Endometrium (tissue), 2 donors: ENCODE data around the gene CHP1.
"Not testable (repeated sequence)": the region's sequence is repeated elsewhere in the genome, so short reads cannot be mapped to it uniquely, and the experiment has no call there.

Source experiments
- FAIRE-seq: peaks from 2 replicates; lab custom pipeline; 2012; peaks lifted over from hg19 to GRCh38; lab: Jason Lieb, UNC
- donor health status: control.
- donor health status: control.

Gene CHP1

DNA sequence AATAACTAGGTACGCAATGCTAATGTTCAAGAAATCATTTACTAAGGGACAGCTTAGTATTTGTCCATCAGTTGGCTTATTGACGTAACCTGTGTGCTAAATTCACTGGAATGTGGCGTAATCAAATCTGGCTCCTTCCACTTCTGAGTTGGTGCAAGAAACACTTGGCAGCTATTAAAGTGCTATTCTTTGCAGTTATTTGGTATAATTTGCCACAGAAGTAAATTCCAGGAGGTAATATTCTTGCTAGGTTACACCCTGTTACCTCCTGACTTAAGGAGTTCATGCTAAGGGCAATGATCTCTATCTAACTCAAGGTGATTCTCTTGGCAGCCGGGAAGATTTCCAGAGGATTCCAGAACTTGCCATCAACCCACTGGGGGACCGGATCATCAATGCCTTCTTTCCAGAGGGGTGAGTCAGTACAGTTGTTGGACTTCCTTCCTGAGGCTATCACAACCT is 25.5 kb downstream of the CHP1 start:
- FAIRE-seq = no peak

DNA sequence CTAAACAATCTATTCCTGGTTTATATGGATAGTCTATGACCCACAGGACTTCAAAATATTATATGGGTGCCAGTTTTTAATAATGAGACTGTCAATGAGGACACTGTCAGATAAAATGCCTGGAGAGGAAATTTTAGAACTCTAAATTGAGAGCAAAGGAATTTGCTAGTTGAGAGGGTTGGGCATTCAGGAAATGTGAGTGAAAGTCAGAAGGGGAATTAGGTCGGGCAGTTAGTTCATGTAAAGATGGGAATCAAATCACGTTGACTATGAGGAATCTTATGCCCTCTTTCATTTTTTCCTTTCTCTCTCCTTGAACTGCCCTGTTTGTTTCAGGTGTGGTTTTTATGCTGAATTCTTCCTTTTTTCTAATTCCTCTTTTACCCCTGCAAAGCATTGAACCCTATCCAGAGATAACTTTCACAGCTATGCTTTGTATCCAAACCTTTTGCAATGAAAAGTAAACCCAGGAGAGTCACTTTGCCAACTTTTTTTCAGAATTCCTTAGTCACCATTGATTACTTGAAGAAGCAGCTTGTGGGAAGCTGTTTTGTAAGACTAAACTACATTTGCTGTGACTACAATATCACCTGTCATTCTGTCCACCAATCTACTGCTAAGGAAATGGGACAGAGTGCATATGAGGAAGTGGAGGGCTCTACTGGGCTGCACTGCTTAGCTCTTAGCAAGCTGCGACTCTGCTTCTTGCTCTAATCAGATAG is 27.8 kb downstream of the CHP1 start:
- FAIRE-seq = no peak

DNA sequence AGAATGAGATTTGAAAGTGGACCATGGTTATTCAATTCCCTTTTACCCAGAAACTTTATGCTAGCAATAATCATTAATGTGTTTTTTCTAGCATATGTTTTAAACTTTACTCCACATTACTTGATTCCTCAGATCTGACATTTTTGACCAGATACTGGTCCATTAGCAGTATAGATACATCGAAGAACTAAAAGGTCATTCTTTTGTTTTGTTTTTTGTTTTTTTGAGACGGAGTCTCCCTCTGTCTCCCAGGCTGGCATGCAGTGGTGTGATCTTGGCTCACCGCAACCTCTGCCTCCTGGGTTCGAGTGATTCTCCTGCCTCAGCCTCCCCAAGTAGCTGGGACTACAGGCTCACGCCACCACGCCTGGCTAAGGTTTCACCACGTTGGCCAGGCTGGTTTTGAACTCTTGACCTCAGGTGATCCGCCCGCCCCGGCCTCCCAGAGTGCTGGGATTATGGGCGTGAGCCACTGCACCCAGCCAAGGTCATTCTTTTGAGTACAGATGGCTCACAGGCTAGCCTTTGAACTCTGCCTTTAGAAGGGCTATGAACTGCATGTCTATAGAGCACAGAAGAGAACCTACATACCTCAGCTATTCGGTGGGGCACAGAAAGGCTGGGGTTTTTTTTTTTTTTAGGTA is 28.6 kb downstream of the CHP1 start:
- FAIRE-seq = no peak

DNA sequence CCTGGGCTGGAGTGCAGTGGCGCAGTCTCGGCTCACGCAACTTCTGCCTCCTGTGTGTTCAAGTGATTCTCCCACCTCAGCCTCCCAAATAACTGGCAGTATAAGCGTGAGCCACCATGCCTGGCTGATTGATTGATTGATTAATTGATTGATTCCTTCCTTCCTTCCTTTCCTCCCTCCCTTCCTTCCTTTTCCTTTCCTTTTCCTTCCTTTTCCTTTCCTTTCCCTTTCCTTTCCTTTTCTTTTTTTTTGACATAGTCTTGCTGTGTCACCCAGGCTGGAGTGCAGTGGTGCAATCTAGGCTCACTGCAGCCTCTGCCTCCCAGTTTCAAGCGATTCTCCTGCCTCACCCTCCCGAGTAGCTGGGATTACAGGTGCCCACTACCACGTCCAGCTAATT is 29.9 kb downstream of the CHP1 start:
- not testable (repeated sequence) for FAIRE-seq

DNA sequence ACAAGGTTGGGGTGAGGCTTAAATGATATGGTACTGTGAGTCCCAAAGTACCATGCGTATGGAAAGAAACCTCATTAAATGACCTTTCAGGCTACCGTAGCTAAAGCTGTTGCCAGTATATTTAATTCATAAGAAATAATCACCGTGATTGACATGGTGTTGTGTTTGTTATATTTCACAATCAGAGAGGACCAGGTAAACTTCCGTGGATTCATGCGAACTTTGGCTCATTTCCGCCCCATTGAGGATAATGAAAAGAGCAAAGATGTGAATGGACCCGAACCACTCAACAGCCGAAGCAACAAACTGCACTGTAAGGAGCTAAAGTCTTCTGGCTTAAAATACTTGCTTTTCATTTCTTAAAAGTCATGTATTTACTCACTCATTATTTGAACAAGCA is 31.5 kb downstream of the CHP1 start:
- no peak for FAIRE-seq

DNA sequence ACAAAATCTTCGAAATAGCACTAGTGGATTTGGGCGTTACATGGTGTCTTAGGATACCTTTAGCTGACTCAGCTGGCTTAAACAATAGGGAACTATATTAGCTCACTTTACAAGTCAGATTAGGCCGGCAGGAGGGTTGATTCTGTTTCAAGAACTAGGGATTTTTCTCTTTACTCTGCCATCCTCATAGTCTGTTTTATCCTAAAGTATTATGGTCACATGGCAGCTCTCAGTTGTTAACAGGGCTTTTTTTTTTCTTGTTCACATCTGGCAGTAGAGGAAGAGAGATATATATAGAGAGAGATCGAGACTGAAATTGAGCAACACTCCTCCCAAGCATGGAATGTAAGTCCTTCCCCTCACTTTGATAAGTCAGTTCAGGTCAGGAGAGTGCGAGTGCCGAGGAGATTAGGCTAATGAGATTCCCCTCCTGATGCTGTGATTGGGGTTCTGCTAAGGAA is 32.9 kb downstream of the CHP1 start:
- no peak for FAIRE-seq

DNA sequence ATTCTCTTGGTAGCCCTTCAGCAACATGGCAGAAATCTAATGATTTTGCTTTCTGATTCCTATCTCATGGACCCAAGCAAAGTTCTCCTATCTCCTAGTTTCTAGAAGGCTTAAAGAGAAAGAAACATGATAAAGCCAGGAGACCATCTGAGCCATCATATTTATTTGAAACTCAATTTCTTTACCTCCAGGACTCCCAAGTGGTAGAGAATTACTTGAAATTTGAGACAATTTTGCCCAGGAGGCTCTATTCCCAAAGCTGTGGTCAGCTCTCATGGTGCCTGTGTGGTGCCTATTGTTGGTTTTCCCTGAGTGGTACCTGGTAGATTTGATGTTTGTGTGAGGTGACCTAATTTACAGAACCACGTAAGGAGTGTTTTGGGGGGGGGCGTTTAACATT is 38.8 kb downstream of the CHP1 start:
- FAIRE-seq = no peak

DNA sequence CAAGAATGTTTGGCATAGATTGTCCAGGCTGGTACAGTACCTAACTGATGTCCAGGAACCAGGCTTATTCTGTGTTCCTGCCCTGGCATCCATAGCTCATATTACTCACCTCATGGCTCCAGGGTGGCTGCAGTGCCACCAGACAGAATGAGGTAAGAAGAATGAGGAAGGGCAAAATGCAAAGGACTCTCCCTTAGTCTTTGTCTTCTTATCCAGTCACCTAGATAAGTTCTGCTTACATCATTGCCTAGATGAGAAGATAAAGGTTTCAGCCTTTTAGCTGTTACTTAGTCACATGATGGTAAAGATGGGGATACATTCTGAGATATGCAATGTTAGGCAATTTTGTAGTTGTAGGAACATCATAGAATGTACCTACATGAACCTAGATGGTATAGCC is 45.8 kb downstream of the CHP1 start:
- no peak for FAIRE-seq

DNA sequence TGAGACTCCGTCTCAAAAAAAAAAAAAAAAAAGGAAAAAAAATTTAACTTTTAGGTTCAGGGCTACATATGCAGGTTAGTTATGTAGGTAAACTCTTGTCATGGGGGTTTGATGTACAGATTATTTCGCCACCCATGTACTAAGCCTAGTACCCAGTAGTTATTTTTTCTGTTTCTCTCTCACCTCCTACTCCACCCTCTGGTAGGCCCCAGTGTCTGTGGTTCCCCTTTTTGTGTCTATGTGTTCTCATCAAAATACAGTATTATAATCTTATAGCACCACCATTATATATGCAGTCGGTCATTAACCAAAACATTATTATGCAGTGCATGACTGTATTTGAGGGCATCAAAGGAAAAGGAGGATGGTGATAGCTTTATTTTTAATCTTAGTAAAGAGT is 47.3 kb downstream of the CHP1 start:
- FAIRE-seq = no peak

DNA sequence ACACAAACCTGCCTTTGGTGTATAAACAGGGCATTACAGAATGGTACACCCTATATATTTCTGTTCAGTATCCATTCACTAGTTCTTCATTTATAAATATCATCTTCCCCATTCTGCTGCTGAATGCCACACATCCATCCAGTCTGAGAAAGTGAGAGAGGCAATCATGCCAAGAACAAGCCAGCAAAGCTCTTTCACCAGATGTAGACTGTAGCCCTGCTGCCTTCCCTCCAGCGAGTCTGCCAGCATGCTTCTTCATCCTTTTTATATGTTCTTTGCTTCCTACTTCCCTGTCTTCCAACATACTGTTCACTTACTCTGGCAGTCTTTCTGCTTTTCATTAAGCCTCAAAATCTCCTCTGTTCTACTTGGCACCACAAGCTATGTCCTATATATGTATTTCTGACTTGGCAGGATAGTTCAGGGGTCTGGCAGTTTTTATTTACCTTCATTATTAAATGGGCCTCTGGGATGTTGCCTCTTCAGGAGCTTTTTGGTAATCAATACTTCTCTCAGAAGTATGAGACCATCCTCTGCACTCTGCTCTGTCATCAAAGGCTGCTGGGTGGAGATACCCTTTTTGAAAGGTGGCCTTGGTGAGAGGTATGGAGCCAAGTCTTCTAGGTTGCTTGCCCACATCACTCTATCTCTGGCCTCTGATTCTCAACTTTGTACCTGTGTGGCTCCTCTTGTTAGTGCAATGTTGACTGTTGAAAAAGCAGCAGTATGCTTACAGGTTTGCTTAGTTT is 48.6 kb downstream of the CHP1 start:
- no peak for FAIRE-seq

DNA sequence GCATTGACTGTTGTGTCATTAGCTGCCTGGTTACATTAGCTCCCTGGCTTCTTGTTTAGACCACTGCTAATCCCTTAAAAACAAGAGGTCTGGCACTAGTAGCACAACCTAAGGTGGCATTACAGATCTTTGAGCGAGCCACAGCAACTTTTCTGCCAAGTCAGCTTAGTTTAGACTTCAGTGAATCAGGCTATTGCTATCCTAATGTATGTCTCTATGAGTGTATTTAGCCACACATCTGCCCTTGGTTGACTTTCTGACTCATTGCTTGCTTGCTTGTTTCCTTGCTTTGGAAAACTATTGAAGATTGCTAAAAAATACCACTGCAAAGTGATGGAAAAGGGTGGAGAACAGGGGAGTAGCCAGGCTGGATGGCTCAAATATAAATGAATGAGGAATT is 50.2 kb downstream of the CHP1 start:
- FAIRE-seq = no peak

DNA sequence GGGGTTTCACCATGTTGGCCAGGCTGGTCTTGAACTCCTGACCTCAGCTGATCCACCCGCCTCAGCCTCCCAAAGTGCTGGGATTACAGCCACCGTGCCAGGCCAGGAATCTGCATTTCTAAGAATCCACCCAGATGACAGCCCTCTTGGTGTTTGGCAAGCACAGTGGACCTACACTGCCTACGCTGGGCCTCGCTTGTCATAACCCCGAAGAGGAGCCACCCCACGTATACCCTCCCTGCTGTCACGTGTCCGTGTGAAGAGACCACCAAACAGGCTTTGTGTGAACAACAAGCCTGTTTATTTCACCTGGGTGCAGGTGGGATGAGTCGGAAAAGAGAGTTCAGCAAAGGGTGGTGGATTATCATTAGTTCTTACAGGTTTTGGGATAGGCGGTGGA is 51.4 kb downstream of the CHP1 start:
- FAIRE-seq = not testable (repeated sequence)

DNA sequence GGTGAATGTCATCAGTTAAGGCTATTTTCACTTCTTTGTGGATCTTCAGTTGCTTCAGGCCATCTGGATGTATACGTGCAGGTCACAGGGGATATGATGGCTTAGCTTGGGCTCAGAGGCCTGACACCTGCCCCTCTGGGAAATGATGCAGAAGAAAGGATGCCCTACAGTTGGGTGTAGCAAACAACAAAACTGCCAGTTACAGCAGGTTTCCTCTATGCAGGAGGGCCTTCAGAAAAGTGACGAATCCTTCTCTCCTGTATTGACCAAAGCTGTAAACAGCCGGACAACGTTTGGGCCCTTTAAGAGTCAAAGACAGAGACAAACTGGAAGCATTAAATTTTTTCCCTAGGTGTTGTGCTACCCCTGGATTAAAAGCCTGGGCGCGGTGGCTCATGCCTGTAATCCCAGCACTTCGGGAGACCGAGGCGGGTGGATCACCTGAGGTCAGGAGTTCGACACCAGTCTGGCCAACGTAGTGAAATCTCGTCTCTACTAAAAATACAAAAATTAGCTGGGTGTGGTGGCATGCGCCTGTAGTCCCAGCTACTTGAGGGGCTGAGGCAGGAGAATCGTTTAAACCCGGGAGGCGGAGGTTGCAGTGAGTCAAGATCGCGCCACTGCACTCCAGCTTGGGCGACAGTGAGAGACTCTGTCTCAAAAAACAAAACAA is 52.0 kb downstream of the CHP1 start:
- not testable (repeated sequence) for FAIRE-seq

DNA sequence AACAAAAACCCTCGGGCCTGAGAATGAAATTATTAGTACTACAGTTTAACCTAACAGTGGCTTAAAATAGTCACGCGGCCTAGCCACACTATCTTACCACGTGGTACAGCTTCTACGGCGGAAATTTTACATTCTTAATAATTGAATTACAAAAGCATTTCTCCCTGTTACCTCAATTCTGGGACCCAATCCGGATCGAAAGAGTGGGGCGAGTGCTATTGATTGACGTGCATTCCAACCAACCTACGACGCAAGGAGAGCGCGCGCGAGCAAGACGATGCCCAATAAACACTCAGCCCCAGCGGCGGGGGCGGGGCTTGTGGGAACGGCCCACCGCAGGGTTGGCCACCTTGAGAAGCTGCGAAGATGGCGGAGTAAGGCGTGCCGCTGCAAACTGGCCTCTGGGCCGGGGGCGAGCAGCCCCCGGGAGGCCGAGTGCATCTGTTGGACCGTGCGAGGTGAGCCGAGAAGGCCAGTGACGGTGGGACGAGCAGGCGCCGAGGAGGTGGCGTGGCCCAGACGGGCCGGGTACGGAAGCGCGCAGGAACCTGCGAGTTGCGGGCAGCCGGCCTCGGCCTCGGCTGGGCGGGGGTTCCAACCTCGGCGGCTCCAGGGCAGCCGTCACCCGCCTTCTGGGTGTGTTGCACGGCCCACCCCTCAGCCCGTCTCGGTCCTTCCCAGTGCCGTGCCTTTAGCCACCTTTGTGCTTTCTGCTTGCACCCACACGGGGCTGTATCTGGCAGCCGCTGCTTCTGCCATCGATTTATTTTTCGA is 52.8 kb downstream of the CHP1 start:
- FAIRE-seq = peak; percentile 96

DNA sequence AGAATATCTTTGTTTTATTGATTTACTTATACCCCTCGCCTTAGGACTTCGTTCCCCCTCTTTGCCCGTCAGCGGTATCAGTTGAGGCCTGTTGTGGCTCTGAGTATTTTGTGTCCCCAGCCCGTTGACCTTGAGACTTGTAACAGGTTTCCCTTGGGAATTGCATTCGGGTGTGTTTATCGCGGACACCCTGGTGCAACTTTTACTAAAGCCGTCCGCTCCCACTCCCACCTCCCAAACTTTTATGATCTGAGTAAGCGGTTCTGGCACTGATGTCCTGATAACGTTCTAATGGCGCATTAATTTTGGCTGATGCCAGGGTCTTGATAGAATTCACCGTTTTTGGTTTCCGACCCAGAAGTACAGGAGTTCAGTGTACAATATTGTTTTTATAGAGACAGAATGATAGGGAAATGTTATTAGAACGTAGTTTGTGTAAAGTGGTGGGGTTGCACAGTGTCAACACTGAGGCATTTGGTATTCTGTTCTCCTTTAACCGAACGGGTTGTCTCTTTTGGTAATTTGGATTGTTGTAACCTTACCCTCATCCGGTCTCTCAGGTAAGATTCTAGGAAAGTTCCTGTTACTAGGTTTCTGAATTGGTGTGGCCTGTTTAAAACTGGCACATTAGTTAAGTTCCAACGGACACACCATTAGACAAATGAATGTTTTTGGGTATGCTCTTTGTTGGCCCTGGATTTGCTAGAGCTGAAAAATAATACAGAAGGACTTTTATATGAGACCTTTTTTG is 53.5 kb downstream of the CHP1 start:
- no peak for FAIRE-seq

DNA sequence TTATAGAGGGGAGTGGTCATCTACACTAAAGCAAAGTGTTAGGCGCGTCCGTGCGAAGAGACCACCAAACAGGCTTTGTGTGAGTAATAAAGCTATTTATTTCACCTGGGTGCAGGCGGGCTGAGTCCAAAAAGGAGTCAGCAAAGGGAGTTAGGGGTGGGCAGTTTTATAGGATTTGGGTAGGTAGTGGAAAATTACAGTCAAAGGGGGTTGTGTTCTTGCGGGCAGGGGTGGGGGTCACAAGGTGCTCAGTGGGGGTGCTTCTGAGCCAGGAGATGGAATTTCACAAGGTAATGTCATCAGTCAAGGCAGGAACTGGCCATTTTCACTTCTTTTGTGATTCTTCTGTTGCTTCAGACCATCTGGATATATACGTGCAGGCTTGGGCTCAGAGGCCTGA is 54.2 kb downstream of the CHP1 start:
- FAIRE-seq = no peak

DNA sequence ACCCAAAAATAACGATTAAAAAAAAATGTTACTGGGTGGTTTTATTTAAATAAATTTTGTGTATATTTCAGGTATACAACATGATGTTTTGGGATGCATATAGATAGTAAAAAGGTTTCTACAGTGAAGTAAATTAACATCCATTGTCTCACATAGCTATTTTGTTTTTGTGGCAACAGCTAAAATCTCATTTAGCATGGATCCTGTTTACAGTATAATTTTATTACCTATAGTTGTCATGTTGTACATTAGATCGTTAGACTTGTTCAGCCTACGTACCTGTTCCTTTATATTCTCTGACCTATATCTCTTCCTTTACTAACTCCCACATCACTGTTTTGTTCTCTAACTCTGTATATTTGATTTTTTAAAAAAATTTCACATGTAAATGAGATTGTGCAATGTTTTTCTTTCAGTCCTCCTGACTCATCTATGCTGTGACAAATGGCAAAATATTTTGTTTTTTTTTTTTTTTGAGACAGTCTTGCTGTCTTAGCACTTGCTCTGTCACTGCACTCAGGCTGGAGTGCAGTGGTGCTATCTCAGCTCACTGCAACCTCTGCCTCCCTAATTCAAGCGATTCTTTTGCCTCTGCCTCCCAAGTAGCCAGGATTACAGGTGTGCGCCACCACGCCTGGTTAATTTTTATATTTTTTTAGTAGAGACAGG is 55.7 kb downstream of the CHP1 start:
- no peak for FAIRE-seq

DNA sequence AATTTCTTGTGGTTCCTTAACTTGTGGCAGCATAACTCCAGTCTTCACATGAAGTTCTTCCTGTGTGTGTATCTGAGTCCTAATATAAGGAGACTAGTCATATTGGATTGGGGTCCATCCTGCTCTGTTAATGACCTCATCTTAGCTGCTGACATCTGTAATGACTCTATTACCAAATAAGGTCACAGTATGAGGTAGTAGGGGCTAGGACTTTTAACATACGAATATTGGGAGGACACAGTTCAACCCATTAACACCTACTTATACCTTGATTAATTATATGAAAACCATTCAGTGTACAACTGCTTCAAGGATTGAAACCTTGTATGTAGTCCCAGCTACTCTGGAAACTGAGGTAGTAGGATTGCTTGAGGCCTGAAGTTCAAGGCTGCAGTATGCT is 57.4 kb downstream of the CHP1 start:
- no peak for FAIRE-seq

DNA sequence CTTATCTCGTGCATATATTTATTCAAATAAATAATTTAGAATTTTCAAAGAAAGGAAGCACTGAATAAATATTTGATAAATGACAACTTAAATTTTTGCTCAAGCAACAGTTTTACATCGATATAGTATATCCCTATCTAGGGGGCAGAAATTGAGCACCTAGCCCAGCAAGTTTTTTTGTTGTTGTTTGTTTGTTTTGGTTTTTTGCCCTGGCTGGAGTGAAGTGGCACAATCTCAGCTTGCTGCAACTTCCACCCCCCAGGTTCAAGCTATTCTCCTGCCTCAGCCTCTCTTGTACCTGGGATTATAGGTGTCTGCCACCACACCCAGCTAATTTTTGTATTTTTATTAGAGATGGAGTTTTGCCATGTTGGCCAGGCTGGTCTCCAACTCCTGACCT is 58.9 kb downstream of the CHP1 start:
- no peak for FAIRE-seq

DNA sequence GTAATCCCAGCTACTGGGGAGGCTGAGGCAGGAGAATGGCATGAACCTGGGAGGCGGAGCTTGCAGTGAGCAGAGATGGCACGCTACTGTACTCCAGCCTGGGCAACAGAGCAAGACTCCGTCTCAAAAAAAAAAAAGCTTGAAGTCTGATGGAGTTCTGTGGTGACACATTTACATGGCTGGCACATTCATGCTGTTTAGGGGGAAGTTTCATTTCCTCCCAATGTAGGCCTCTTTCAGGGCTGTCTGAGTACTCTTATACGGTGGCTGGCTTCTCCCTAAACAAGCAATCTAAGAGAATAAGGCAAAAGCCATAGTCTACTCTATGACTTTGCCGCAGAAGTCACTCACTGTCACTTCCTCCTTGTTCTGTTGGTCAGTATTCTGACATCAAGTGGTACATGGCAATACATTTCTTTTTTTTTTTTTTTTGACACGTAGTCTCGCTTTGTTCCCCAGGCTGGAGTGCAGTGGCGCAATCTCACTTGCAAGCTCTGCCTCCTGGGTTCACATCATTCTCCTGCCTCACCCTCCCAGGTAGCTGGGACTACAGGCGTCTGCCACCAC is 60.1 kb downstream of the CHP1 start:
- no peak for FAIRE-seq
